ENCODE results near the gene IL18BP.

Gene IL18BP

GRCh38 chr11:71996946-71997345 lies 1.8 kb upstream of the IL18BP start:
- no peak for DNase-seq (ENCODE audit: low spot score)

DNA sequence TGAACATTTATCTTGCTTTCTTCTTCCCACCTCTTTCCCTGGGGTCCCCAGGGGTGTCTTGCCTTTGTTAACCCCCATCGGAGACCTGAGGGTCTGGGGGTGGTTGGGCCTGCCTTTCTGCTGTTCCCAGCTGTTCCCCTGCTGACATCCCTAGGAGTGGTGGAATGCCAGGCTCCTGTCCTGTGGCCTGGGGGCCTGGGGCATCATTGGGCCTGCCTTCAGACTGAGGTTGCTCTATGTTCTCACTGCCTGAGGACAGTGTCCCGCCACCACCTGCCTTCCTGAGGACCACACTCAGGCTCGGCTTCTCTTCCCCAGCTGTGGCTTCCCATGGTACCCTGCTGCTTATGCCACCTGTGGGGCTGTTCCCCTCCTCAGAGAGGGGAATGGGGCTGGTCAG lies 1.1 kb upstream of the IL18BP start:
- DNase-seq (ENCODE audit: low spot score), result no peak

- no peak for DNase-seq (ENCODE audit: low spot score)
Measured at GRCh38 chr11:71998061-71998460, 648 bp upstream of the IL18BP start.

DNA sequence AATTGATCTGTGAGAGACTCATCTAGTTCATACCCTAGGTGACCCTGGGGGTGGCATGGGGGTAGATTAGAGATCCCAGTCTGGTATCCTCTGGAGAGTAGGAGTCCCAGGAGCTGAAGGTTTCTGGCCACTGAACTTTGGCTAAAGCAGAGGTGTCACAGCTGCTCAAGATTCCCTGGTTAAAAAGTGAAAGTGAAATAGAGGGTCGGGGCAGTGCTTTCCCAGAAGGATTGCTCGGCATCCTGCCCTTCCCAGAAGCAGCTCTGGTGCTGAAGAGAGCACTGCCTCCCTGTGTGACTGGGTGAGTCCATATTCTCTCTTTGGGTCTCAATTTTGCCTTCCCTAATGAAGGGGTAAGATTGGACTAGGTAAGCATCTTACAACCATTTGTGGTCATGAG lies 653 bp downstream of the IL18BP start:
- no peak for DNase-seq (ENCODE audit: low spot score)

DNA sequence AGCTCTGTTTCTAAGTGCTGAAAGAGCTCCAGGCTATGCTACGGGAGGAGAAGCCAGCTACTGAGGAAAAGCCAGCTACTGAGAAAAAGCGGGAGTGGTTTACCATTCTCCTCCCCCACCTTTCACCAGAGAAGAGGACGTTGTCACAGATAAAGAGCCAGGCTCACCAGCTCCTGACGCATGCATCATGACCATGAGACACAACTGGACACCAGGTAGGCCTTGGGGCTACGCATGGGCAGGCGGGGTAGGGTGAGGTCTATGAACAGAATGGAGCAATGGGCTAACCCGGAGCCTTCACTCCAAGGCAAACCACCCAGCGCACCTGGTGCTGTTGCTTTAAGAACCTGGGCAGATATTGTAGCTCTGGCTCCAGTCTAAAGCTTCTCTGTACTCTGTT lies 1.1 kb downstream of the IL18BP start:
- no peak for DNase-seq (ENCODE audit: low spot score)

DNA sequence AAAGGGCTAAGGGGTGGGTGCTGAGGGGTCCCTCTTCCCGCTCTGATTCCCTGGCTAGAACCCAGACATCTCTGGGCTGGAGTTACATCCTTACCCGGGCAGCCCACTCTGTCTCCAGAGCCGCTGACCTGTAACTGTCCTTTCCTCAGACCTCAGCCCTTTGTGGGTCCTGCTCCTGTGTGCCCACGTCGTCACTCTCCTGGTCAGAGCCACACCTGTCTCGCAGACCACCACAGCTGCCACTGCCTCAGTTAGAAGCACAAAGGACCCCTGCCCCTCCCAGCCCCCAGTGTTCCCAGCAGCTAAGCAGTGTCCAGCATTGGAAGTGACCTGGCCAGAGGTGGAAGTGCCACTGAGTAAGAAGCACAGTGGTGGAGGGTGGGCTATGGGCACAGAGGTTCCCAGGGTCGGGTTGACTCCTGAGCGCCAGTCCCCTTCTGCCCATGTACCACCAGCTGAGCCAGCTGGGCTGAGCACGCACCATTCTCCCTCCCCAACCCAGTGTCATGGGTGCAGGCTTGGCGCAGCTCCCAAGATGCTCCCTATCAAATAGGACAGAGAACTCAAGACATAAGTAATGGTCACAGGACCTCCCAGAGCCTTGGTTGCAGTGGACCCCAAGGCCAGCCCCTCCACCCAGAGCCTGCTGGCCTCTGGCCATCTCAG lies 1.6 kb downstream of the IL18BP start:
- DNase-seq (ENCODE audit: low spot score), result no peak

- no peak for DNase-seq (ENCODE audit: low spot score)
Measured at GRCh38 chr11:72001285-72001684, 2.6 kb downstream of the IL18BP start.

DNA sequence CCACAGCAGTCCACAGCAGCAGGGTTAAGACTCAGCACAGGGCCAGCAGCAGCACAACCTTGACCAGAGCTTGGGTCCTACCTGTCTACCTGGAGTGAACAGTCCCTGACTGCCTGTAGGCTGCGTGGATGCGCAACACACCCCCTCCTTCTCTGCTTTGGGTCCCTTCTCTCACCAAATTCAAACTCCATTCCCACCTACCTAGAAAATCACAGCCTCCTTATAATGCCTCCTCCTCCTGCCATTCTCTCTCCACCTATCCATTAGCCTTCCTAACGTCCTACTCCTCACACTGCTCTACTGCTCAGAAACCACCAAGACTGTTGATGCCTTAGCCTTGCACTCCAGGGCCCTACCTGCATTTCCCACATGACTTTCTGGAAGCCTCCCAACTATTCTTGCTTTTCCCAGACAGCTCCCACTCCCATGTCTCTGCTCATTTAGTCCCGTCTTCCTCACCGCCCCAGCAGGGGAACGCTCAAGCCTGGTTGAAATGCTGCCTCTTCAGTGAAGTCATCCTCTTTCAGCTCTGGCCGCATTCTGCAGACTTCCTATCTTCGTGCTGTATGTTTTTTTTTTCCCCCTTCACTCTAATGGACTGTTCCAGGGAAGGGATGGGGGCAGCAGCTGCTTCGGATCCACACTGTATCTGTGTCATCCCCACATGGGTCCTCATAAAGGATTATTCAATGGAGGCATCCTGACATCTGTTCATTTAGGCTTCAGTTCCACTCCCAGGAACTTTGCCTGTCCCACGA lies 3.3 kb downstream of the IL18BP start:
- DNase-seq (ENCODE audit: low spot score), result no peak

GRCh38 chr11:72002841-72003775 lies 4.4 kb downstream of the IL18BP start:
- DNase-seq (ENCODE audit: low spot score), result no peak

GRCh38 chr11:72003776-72004171 lies 5.1 kb downstream of the IL18BP start:
- no peak for DNase-seq (ENCODE audit: low spot score)

GRCh38 chr11:72004515-72005346 lies 6.0 kb downstream of the IL18BP start:
- no peak for DNase-seq (ENCODE audit: low spot score)

GRCh38 chr11:72005347-72006260 lies 6.9 kb downstream of the IL18BP start:
- DNase-seq (ENCODE audit: low spot score), result no peak

- no peak for DNase-seq (ENCODE audit: low spot score)
Measured at GRCh38 chr11:72006309-72007088, 7.8 kb downstream of the IL18BP start.

- DNase-seq (ENCODE audit: low spot score), result no peak
Measured at GRCh38 chr11:72007089-72007476, 8.4 kb downstream of the IL18BP start.

- DNase-seq (ENCODE audit: low spot score), result no peak
Measured at GRCh38 chr11:72007587-72007986, 8.9 kb downstream of the IL18BP start.

DNA sequence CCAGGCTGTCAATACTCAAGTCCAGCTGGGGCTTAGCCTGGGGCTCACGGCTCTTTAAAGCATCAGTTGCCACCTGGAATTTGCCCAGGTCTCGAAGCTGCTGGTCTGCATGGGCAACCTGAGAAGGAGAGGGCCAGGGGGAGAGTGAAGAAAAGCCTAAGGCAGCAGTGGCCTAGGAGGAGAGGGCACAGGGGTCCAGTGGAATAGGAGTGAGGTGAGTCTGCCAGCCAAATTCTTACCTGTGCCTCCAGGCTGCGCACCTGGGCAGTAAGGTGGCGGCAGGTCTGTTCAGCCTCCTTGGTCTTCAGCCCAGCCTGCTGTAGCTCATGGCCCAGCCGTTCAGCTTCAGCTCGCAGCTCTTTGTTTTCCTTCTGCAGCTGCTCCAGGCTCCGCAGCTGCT lies 10.0 kb downstream of the IL18BP start:
- no peak for DNase-seq (ENCODE audit: low spot score)

DNA sequence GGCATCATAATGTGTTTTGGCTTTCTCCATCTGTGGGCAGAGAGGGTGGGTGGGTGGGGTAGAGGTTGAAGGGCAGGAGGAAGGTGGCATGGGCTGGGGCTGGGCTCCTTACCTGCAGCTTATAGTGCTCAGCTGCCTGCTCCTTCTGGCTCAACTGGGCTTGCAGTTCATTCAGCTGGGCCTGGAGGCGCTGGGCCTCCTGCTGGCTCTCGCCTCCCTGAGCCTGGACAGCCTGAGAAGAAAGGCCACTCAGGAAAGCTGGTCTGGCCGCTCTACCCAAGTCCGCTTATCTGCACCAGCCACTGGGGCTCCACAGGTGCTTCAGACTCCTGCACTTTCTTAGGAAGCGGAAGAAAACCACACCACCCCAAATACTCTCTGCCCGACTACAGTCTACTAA lies 10.4 kb downstream of the IL18BP start:
- DNase-seq (ENCODE audit: low spot score), result no peak

GRCh38 chr11:72010529-72011233 lies 12.0 kb downstream of the IL18BP start:
- no peak for DNase-seq (ENCODE audit: low spot score)

DNA sequence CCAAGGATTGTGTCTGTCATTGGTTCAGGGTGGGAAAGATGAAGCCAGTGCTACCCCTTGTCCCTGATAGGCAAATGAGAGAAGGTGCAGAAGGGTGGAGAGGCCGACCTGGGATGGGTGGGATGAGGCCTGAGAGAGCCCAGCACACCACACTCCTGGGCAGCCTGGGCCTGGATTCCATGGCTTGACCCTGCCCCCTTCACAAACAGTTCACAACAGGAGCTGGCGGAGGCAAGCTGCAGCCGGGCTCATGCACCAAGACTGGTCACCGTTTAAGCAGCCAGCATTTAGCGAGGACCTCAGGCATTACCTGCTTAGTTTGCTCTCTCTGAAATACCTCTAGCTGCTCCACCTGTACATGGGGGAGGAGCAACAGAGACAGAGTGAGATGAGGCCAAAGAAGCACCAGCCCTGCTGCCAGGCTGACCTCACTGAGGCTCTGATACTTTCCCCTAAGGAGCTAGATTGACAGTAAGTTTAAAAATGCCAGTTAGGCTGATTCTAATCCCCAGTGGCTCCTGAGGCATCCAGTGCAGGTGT lies 13.5 kb downstream of the IL18BP start:
- no peak for DNase-seq (ENCODE audit: low spot score)
